K562 (cell line): ENCODE results near the gene B4GALNT3. TPM values are rescaled to one million over a fixed set of nuclear protein-coding genes. Genes with fewer than 3 reads are reported as not detected.

Experiments used
- ATAC-seq: fragments of 200-7000 bp; cut with Tn5 transposase; 3 replicates; pipeline ENCODE4 v1.9.1; 2020; ENCODE audit warnings: moderate library complexity
- BruUV-seq: library from RNA; stranded (reverse); fragments of 400-500 nt; replicated peaks from 2 replicates; lab custom pipeline; 2021; lab: Mats Ljungman, UMichigan
- CTCF ChIA-PET: fragments of 300-600 bp; formaldehyde crosslinking; extraction: SDS; loops from one replicate; lab custom pipeline; 2021; ENCODE audit warnings: low intra/inter-chr PET ratio; lab: Yijun Ruan, JAX
- POLR2A ChIA-PET: fragments of 300-600, 350-650 bp; sonication (Branson Sonifier 250); formaldehyde crosslinking; extraction: SDS; loops from one replicate; lab custom pipeline; 2021; ENCODE audit warnings: antibody characterized with exemption, inconsistent platforms; lab: Yijun Ruan, JAX
- DNase-seq, 4 experiments: peaks; one replicate each; pipeline versions ENCODE4 v3.0.0 to v3.0.0-alpha.2; 2011 to 2018; ENCODE audit warnings: low spot score in 3 of 4, mixed read lengths in 3 of 4; ENCODE audit errors: extremely low read depth in 1 of 4
- FAIRE-seq: peaks from 2 replicates; lab custom pipeline; 2011; peaks lifted over from hg19 to GRCh38; lab: Jason Lieb, UNC
- H2AFZ ChIP-seq: 2 replicates; pipeline ENCODE4 v1.6.0; 2011; ENCODE audit warnings: low read depth, low read length, control low read depth, inconsistent platforms
- H3K27ac ChIP-seq: fragments of 200-600 bp; 3 replicates; pipeline ENCODE4 v1.8.0; 2011; ENCODE audit warnings: low read depth, mild to moderate bottlenecking, control low read depth, inconsistent platforms, low read length, moderate library complexity, mixed read lengths; ENCODE audit errors: extremely low read depth
- H3K27me3 ChIP-seq, 2 experiments: fragments of 300-600 bp in 1 of 2; 2 replicates in 1 of 2; 3 replicates in 1 of 2; pipeline versions ENCODE4 v1.6.0 to v1.8.0; 2011; ENCODE audit warnings: inconsistent platforms in 2 of 2, low read length in 2 of 2, mild to moderate bottlenecking in 1 of 2, mixed read lengths in 1 of 2, moderate library complexity in 1 of 2; ENCODE audit not compliant: control insufficient read depth in 2 of 2, insufficient read depth in 2 of 2
- H3K36me3 ChIP-seq: fragments of 300-600 bp; 3 replicates; pipeline ENCODE4 v1.8.0; 2011; ENCODE audit warnings: mild to moderate bottlenecking, low read length, inconsistent platforms; ENCODE audit not compliant: control insufficient read depth, insufficient read depth
- H3K4me1 ChIP-seq, 2 experiments: fragments of 200-600 bp in 1 of 2; replicated peaks in 1 of 2; 2 replicates in 1 of 2; 3 replicates in 1 of 2; pipeline versions ENCODE4 v1.5.1 to v1.8.0; 2011; ENCODE audit warnings: inconsistent platforms in 2 of 2, low read length in 2 of 2, mild to moderate bottlenecking in 1 of 2, mixed read lengths in 1 of 2, moderate library complexity in 1 of 2; ENCODE audit not compliant: control insufficient read depth in 2 of 2, insufficient read depth in 2 of 2
- H3K4me2 ChIP-seq: 2 replicates; pipeline ENCODE4 v1.6.1; 2011; ENCODE audit warnings: low read length, control low read depth, inconsistent platforms, mixed read lengths; ENCODE audit not compliant: insufficient read depth
- H3K4me3 ChIP-seq: fragments of 200-600 bp; sonication (generic), shearing (Covaris generic); 2 replicates; pipeline ENCODE4 v1.5.1; 2016; ENCODE audit warnings: control low read depth, inconsistent platforms
- H3K79me2 ChIP-seq: fragments of 200-600 bp; 3 replicates; pipeline ENCODE4 v1.8.0; 2011; ENCODE audit warnings: low read length, inconsistent platforms; ENCODE audit not compliant: control insufficient read depth, insufficient read depth
- H3K9ac ChIP-seq, 2 experiments: 2 replicates each; pipeline versions ENCODE4 v1.6.0 to v1.6.1; 2011; ENCODE audit warnings: low read depth in 2 of 2, low read length in 2 of 2, control low read depth in 1 of 2, inconsistent platforms in 1 of 2, mild to moderate bottlenecking in 1 of 2, mixed read lengths in 1 of 2; ENCODE audit not compliant: insufficient read depth in 1 of 2
- H3K9me1 ChIP-seq: one replicate; pipeline ENCODE4 v1.6.0; 2011; ENCODE audit warnings: inconsistent platforms, mild to moderate bottlenecking, low read length, moderate library complexity; ENCODE audit not compliant: control insufficient read depth, insufficient read depth
- H3K9me3 ChIP-seq: replicated peaks from 2 replicates; pipeline ENCODE4 v1.5.1; 2011; ENCODE audit warnings: low read depth, low read length, inconsistent platforms; ENCODE audit not compliant: control insufficient read depth, insufficient read depth
- H4K20me1 ChIP-seq: replicated peaks from 2 replicates; pipeline ENCODE4 v1.6.1; 2011; ENCODE audit warnings: low read length, inconsistent platforms, mixed read lengths; ENCODE audit not compliant: control insufficient read depth, insufficient read depth
- CEBPB ChIP-seq: fragments of 450-650 bp; IDR thresholded peaks from 2 replicates; pipeline ENCODE4 v1.6.1; 2016; ENCODE audit warnings: missing genetic modification characterization, missing compliant biosample characterization
- CEBPG ChIP-seq, 3 experiments: fragments of 200-800 bp in 1 of 3; sonication (Bioruptor generic) in 1 of 3; sonication (generic) in 1 of 3; formaldehyde crosslinking in 1 of 3; IDR thresholded peaks in 2 of 3; conservative IDR thresholded peaks in 1 of 3; 2 replicates each; pipeline versions ENCODE4 v1.6.1 to v1.8.0; 2016 to 2022; ENCODE audit warnings: missing compliant biosample characterization in 2 of 3, missing genetic modification characterization in 2 of 3, mild to moderate bottlenecking in 1 of 3, missing genetic modification reagents in 1 of 3
- GATA2 ChIP-seq: sonication (generic); formaldehyde crosslinking; IDR thresholded peaks from 2 replicates; pipeline ENCODE4 v1.4.0; 2020; ENCODE audit warnings: mild to moderate bottlenecking, missing genetic modification reagents
- MBD1 ChIP-seq: fragments of 250-450 bp; sonication (Bioruptor Pico); IDR thresholded peaks from 2 replicates; pipeline ENCODE4 v1.8.0; 2022; ENCODE audit warnings: inconsistent platforms
- NR2C2 ChIP-seq, 2 experiments: fragments of 200-800 bp in 1 of 2; sonication (Bioruptor generic) in 1 of 2; sonication (generic) in 1 of 2; formaldehyde crosslinking in 1 of 2; IDR thresholded peaks; 2 replicates each; pipeline versions ENCODE4 v1.6.1 to v1.8.0; 2016 to 2022; ENCODE audit warnings: mild to moderate bottlenecking in 1 of 2, missing compliant biosample characterization in 1 of 2, missing genetic modification characterization in 1 of 2, missing genetic modification reagents in 1 of 2
- RBM25 ChIP-seq: fragments of 200-400 bp; formaldehyde crosslinking; IDR thresholded peaks from 2 replicates; pipeline ENCODE4 v1.6.1; 2018; ENCODE audit warnings: low read length, low read depth, moderate library complexity; ENCODE audit not compliant: severe bottlenecking
- SIX5 ChIP-seq, 2 experiments: IDR thresholded peaks; 2 replicates each; pipeline ENCODE4 v1.6.1; 2011; ENCODE audit warnings: low read length in 2 of 2, borderline replicate concordance in 1 of 2, low read depth in 1 of 2, mild to moderate bottlenecking in 1 of 2, moderate library complexity in 1 of 2; ENCODE audit not compliant: insufficient read depth in 1 of 2
- ZNF121 ChIP-seq: sonication (generic); formaldehyde crosslinking; conservative IDR thresholded peaks from 2 replicates; pipeline ENCODE4 v1.8.0; 2022; ENCODE audit warnings: missing genetic modification reagents
- WGBS: fragments of 100-300 bp; shearing (Covaris generic); methylation state at CpG from one replicate; pipeline ENCODE4 v1.1.6; 2016; ENCODE audit warnings: low coverage, mixed read lengths; ENCODE audit not compliant: insufficient coverage; ENCODE audit errors: missing lambda C conversion rate; 5-methylcytosine and 5-hydroxymethylcytosine counted together
- in situ Hi-C: fragments of 300-500 bp; cut with MboI; formaldehyde crosslinking; loops from 4 replicates; pipeline ENCODE4 v1.15.0; 2018; ENCODE audit warnings: inconsistent platforms, mixed read lengths
- intact Hi-C: fragments of 100-400 bp; cut with micrococcal nuclease; formaldehyde crosslinking; loops from 2 replicates; pipeline ENCODE4 v1.14.2; 2022
- polyA plus RNA-seq, 8 experiments: library from polyadenylated mRNA; depleted of rRNA in 4 of 8; stranded (reverse) in 5 of 8; unstranded in 3 of 8; fragments of >200 nt; fragmentation: Nextera tagmentation in 2 of 8; fragmentation: Illumina TruSeq in 1 of 8; extraction: Ambion mirVana in 2 of 8; extraction: Trizol in 1 of 8; gene quantifications; 2 replicates each; pipeline versions ENCODE4 v1.2.1 to v1.2.3, GENCODE V29; 2011 to 2014; ENCODE audit warnings: inconsistent platforms in 1 of 8, missing spikeins in 1 of 8
- total RNA-seq, 7 experiments: library from RNA; depleted of rRNA in 6 of 7; stranded (reverse); fragments of >200 nt in 6 of 7; fragmentation: Illumina TruSeq in 2 of 7; extraction: Trizol in 2 of 7; gene quantifications; 2 replicates each; pipeline versions ENCODE4 v1.2.1 to v1.2.3, GENCODE V29; 2011 to 2021; ENCODE audit warnings: low replicate concordance in 1 of 7

The B4GALNT3 gene
- total and polyA plus RNA-seq, 9 of the 15 experiments (the other 6 are each of a cell fraction or from before 2014, with no cell fraction given): 0.04 to 0.36 (median 0.10) TPM; not detected in 6

DNA sequence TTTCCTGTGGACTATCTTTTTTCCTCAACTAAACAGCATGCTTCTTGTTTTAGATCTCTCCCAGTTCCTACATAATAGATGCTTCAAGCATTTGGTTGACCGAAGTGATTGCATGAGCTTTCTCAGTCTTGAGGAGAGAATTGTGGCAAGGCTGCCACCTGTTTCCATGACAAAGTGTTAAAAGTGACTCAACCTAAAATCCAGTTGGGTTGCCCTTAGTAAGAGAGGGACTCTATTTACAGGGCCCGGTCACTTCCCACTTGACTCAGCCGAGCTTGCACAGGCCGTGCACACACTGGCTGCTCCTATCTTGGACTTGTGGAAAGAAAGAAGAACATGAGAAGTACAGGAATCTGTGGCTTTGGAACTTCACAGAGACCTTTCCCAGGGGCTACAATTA lies 2.1 kb upstream of the B4GALNT3 start (continued):
- TF ChIP-seq MBD1 (CRISPR knock-in tag): no peak
- TF ChIP-seq NR2C2 (CRISPR knock-in tag; IDR thresholded peaks at IDR 0.05): no peak
- no peak for TF ChIP-seq NR2C2 (tag; IDR thresholded peaks at IDR 0.05)

- POLR2A ChIA-PET: no interaction called here
- in situ Hi-C loops (loop anchor here (5.0 kb wide), 1 partner anchor 83 kb away; no protein-coding TSS in a partner anchor), intact Hi-C loops (no loop called here)
- Histone ChIP-seq H3K79me2 (no peaks in the 10 kb centered on the region), H3K27me3 (peaks cover 12 to 28% of the 10 kb centered on the region in 2 experiments), H3K9me3 (no peaks in the 10 kb centered on the region), H3K9me1 (no peaks in the 10 kb centered on the region), H3K4me1 (peaks cover 0 to 16% of the 10 kb centered on the region in 2 experiments; a peak in 2 of 5 replicates), H3K4me3 (no peak overlapping the region), H3K9ac (no peak overlapping the region), H3K36me3 (no peaks in the 10 kb centered on the region), H3K27ac (no peak overlapping the region), H3K4me2 (no peak overlapping the region), H4K20me1 (peaks cover 4% of the 10 kb centered on the region; the same call in 1 of the 2 replicates), H2AFZ (no peak overlapping the region)
- FAIRE-seq (no peak), ATAC-seq (no peak), DNase-seq (no peak)
- no TSS peak for BruUV-seq
- CTCF ChIA-PET: interaction anchor here (0.6 kb wide), 1 partner anchor 17 kb away, joined by 3 read pairs; no protein-coding TSS in a partner anchor
- TF ChIP-seq CEBPG (CRISPR knock-in tag; IDR thresholded peaks at IDR 0.05) (no peak), CEBPG (tag; conservative IDR thresholded peaks at IDR 0.05 in 1 of 2, IDR thresholded peaks at IDR 0.05 in 1 of 2) (peak in 1 of 2 experiments; percentile 47; a peak in 2 of 4 replicates), SIX5 (IDR thresholded peaks at IDR 0.05; ENCODE audit: borderline replicate concordance in 1 of 2, insufficient read depth in 1 of 2, low read depth in 1 of 2, low read length in 2 of 2) (no peak), GATA2 (0 out of 2 replicates have a peak, but pooled peaks have one; percentile 37), ZNF121 (CRISPR knock-in tag) (peak; percentile 80; the same call in 1 of the 2 replicates), RBM25 (peak; percentile 26), CEBPB (tag) (peak; percentile 19; the same call in 1 of the 2 replicates)
- 0% methylated on average over 4 of the region's 5 CpGs for WGBS
These were observed 699 bp upstream of the B4GALNT3 start for GRCh38 chr12:459050-459429.
